ENCODE results near the gene NUP58.

The NUP58 gene

GRCh38 chr13:25301347-25302113 lies at the start of gene NUP58:
Gene NUP58 (plus strand): TSS chr13:25301625. CDS start chr13:25301774, 149 bp downstream.
- Histone ChIP-seq H3K9me3 (no peaks in the 10 kb centered on the region), H3K4me1 (peaks cover 11% of the 10 kb centered on the region; the same call in 1 of the 2 replicates), H3K36me3 (replicated peaks) (peaks cover 22% of the 10 kb centered on the region), H3K4me3 (peak within 1 kb of the TSS; percentile 91), H3K27me3 (ENCODE audit: low read depth) (peaks cover 8% of the 10 kb centered on the region)
- in situ Hi-C loops (cut with MboI; ENCODE audit: low sequenced_read_pairs), result no loop called here
- peak; percentile 87 to 94 for DNase-seq (ENCODE audit: low spot score in 2 of 2)

- H3K4me1 ChIP-seq, result peaks cover 28% of the 10 kb centered on the region
- no peaks in the 10 kb centered on the region for H3K9me3 ChIP-seq
- no peaks in the 10 kb centered on the region for H3K27me3 ChIP-seq (ENCODE audit: low read depth)
- DNase-seq (ENCODE audit: low spot score in 2 of 2), result no peak
- H3K4me3 ChIP-seq, result no peak overlapping the region
- H3K36me3 ChIP-seq (replicated peaks), result peaks cover 5% of the 10 kb centered on the region; the same call in 1 of the 2 replicates
- in situ Hi-C loops (cut with MboI; ENCODE audit: low sequenced_read_pairs), result no loop called here
Measured at GRCh38 chr13:25252225-25252624, 49.2 kb upstream of the NUP58 start.

- Histone ChIP-seq H3K4me1 (peaks cover 22% of the 10 kb centered on the region), H3K9me3 (no peaks in the 10 kb centered on the region), H3K4me3 (no peak overlapping the region), H3K36me3 (replicated peaks) (peaks cover 5% of the 10 kb centered on the region; the same call in 1 of the 2 replicates), H3K27me3 (ENCODE audit: low read depth) (no peaks in the 10 kb centered on the region)
- in situ Hi-C loops (cut with MboI; ENCODE audit: low sequenced_read_pairs), result no loop called here
- no peak for DNase-seq (ENCODE audit: low spot score in 2 of 2)
Measured at GRCh38 chr13:25252752-25253151, 48.7 kb upstream of the NUP58 start.

- Histone ChIP-seq H3K27me3 (ENCODE audit: low read depth) (no peaks in the 10 kb centered on the region), H3K9me3 (no peaks in the 10 kb centered on the region), H3K36me3 (replicated peaks) (peaks cover 5% of the 10 kb centered on the region; the same call in 1 of the 2 replicates), H3K4me1 (peaks cover 13% of the 10 kb centered on the region), H3K4me3 (no peak overlapping the region)
- in situ Hi-C loops (cut with MboI; ENCODE audit: low sequenced_read_pairs), result no loop called here
- DNase-seq (ENCODE audit: low spot score in 2 of 2), result peak; percentile 50 to 76
Measured at GRCh38 chr13:25253702-25254101, 47.7 kb upstream of the NUP58 start.

- no peaks in the 10 kb centered on the region for H3K27me3 ChIP-seq (ENCODE audit: low read depth)
- in situ Hi-C loops (cut with MboI; ENCODE audit: low sequenced_read_pairs), result no loop called here
- no peak for DNase-seq (ENCODE audit: low spot score in 2 of 2)
- H3K36me3 ChIP-seq (replicated peaks), result peaks cover 12% of the 10 kb centered on the region
- H3K9me3 ChIP-seq, result no peaks in the 10 kb centered on the region
- H3K4me1 ChIP-seq, result no peaks in the 10 kb centered on the region
- H3K4me3 ChIP-seq, result no peak overlapping the region
Measured at GRCh38 chr13:25262261-25262660, 39.2 kb upstream of the NUP58 start.

- DNase-seq (ENCODE audit: low spot score in 2 of 2), result no peak
- Histone ChIP-seq H3K4me1 (no peaks in the 10 kb centered on the region), H3K9me3 (no peaks in the 10 kb centered on the region), H3K36me3 (replicated peaks) (peaks cover 12% of the 10 kb centered on the region), H3K4me3 (no peak overlapping the region), H3K27me3 (ENCODE audit: low read depth) (no peaks in the 10 kb centered on the region)
- in situ Hi-C loops (cut with MboI; ENCODE audit: low sequenced_read_pairs), result no loop called here
Measured at GRCh38 chr13:25266706-25267105, 34.7 kb upstream of the NUP58 start.

- no peak for DNase-seq (ENCODE audit: low spot score in 2 of 2)
- Histone ChIP-seq H3K27me3 (ENCODE audit: low read depth) (no peaks in the 10 kb centered on the region), H3K4me1 (peaks cover 3% of the 10 kb centered on the region; the same call in 1 of the 2 replicates), H3K36me3 (replicated peaks) (peaks cover 12% of the 10 kb centered on the region), H3K9me3 (no peaks in the 10 kb centered on the region), H3K4me3 (no peak overlapping the region)
- in situ Hi-C loops (cut with MboI; ENCODE audit: low sequenced_read_pairs), result no loop called here
Measured at GRCh38 chr13:25267715-25268114, 33.7 kb upstream of the NUP58 start.

GRCh38 chr13:25268561-25268960 lies 32.9 kb upstream of the NUP58 start:
- no peak for DNase-seq (ENCODE audit: low spot score in 2 of 2)
- no peak overlapping the region for H3K4me3 ChIP-seq
- in situ Hi-C loops (cut with MboI; ENCODE audit: low sequenced_read_pairs), result no loop called here
- H3K9me3 ChIP-seq, result no peaks in the 10 kb centered on the region
- no peaks in the 10 kb centered on the region for H3K27me3 ChIP-seq (ENCODE audit: low read depth)
- H3K4me1 ChIP-seq, result peaks cover 7% of the 10 kb centered on the region
- peaks cover 12% of the 10 kb centered on the region for H3K36me3 ChIP-seq (replicated peaks)

GRCh38 chr13:25276748-25277147 lies 24.7 kb upstream of the NUP58 start:
- Histone ChIP-seq H3K27me3 (ENCODE audit: low read depth) (no peaks in the 10 kb centered on the region), H3K36me3 (replicated peaks) (0 out of 2 replicates have a peak, but pooled peaks cover 3% of the 10 kb centered on the region), H3K4me3 (no peak overlapping the region), H3K9me3 (no peaks in the 10 kb centered on the region), H3K4me1 (peaks cover 7% of the 10 kb centered on the region)
- no peak for DNase-seq (ENCODE audit: low spot score in 2 of 2)
- in situ Hi-C loops (cut with MboI; ENCODE audit: low sequenced_read_pairs), result no loop called here

GRCh38 chr13:25280396-25280795 lies 21.0 kb upstream of the NUP58 start:
- H3K27me3 ChIP-seq (ENCODE audit: low read depth), result no peaks in the 10 kb centered on the region
- H3K4me1 ChIP-seq, result no peaks in the 10 kb centered on the region
- no peaks in the 10 kb centered on the region for H3K36me3 ChIP-seq (replicated peaks)
- no peaks in the 10 kb centered on the region for H3K9me3 ChIP-seq
- no peak overlapping the region for H3K4me3 ChIP-seq
- no peak for DNase-seq (ENCODE audit: low spot score in 2 of 2)
- in situ Hi-C loops (cut with MboI; ENCODE audit: low sequenced_read_pairs), result no loop called here

- Histone ChIP-seq H3K4me3 (no peak overlapping the region), H3K9me3 (no peaks in the 10 kb centered on the region), H3K36me3 (replicated peaks) (no peaks in the 10 kb centered on the region), H3K27me3 (ENCODE audit: low read depth) (no peaks in the 10 kb centered on the region), H3K4me1 (0 out of 2 replicates have a peak, but pooled peaks cover 4% of the 10 kb centered on the region)
- in situ Hi-C loops (cut with MboI; ENCODE audit: low sequenced_read_pairs), result no loop called here
- no peak for DNase-seq (ENCODE audit: low spot score in 2 of 2)
Measured at GRCh38 chr13:25281193-25281934, 20.1 kb upstream of the NUP58 start.

- no peaks in the 10 kb centered on the region for H3K27me3 ChIP-seq (ENCODE audit: low read depth)
- 0 out of 2 replicates have a peak, but pooled peaks cover 4% of the 10 kb centered on the region for H3K4me1 ChIP-seq
- H3K36me3 ChIP-seq (replicated peaks), result no peaks in the 10 kb centered on the region
- H3K4me3 ChIP-seq, result no peak overlapping the region
- in situ Hi-C loops (cut with MboI; ENCODE audit: low sequenced_read_pairs), result no loop called here
- H3K9me3 ChIP-seq, result no peaks in the 10 kb centered on the region
- no peak for DNase-seq (ENCODE audit: low spot score in 2 of 2)
Measured at GRCh38 chr13:25281935-25282332, 19.5 kb upstream of the NUP58 start.

- peak in 1 of 2 experiments; percentile 43 for DNase-seq (ENCODE audit: low spot score in 2 of 2)
- Histone ChIP-seq H3K27me3 (ENCODE audit: low read depth) (peaks cover 7% of the 10 kb centered on the region), H3K9me3 (no peaks in the 10 kb centered on the region), H3K4me3 (peak overlapping the region; percentile 88), H3K4me1 (0 out of 2 replicates have a peak, but pooled peaks cover 4% of the 10 kb centered on the region), H3K36me3 (replicated peaks) (no peaks in the 10 kb centered on the region)
- in situ Hi-C loops (cut with MboI; ENCODE audit: low sequenced_read_pairs), result no loop called here
Measured at GRCh38 chr13:25286308-25286968, 15.0 kb upstream of the NUP58 start.
